Stomach (tissue), 9 donors: Measurements from ENCODE around the gene SLC16A9. TPM values are rescaled to one million over a fixed set of nuclear protein-coding genes. Genes with fewer than 3 reads are reported as not detected.

ENCODE experiments used
- DNase-seq, 2 donors: peaks; one replicate each; pipeline versions ENCODE4 v3.0.0 to v3.0.0-alpha.2; 2013 to 2019
- H3K27ac ChIP-seq, 5 donors: fragments of 200-600 bp in 4 of 5; sonication (generic) in 4 of 5; one replicate each; pipeline ENCODE4 v1.5.1; 2013 to 2019; ENCODE audit warnings: mild to moderate bottlenecking in 1 of 5, moderate library complexity in 1 of 5
- H3K27me3 ChIP-seq, 3 donors: fragments of 200-600 bp; sonication (generic); one replicate each; pipeline ENCODE4 v1.5.1; 2017 to 2019; ENCODE audit warnings: mixed run types in 1 of 3
- H3K36me3 ChIP-seq, 4 donors: fragments of 200-600 bp; sonication (generic); 1 replicate in 3 of 4; 2 replicates in 1 of 4; pipeline ENCODE4 v1.5.1; 2016 to 2019
- H3K4me1 ChIP-seq, 4 donors: fragments of 200-600 bp; sonication (generic); one replicate each; pipeline ENCODE4 v1.5.1; 2016 to 2019
- H3K4me3 ChIP-seq, 4 donors: fragments of 200-600 bp; sonication (generic) in 3 of 4; one replicate each; pipeline ENCODE4 v1.5.1; 2016 to 2019; ENCODE audit warnings: mild to moderate bottlenecking in 1 of 4
- H3K9me3 ChIP-seq, 4 donors: fragments of 200-600 bp; sonication (generic); one replicate each; pipeline ENCODE4 v1.5.1; 2016 to 2019
- EP300 ChIP-seq: sonication (generic); formaldehyde crosslinking; IDR thresholded peaks from one replicate; pipeline ENCODE4 v1.6.1; 2017; ENCODE audit warnings: antibody characterized with exemption
- POLR2A ChIP-seq, 4 donors: fragments of 450-650 bp; IDR thresholded peaks; one replicate each; pipeline ENCODE4 v1.6.1; 2016; ENCODE audit warnings: antibody characterized with exemption in 4 of 4, control low read depth in 2 of 4, mild to moderate bottlenecking in 1 of 4, moderate library complexity in 1 of 4
- POLR2AphosphoS5 ChIP-seq, 3 donors: sonication (generic); formaldehyde crosslinking; IDR thresholded peaks; one replicate each; pipeline ENCODE4 v1.6.1; 2016; ENCODE audit warnings: antibody characterized with exemption in 3 of 3
- WGBS, 5 donors: extraction: QIAGEN DNeasy Blood & Tissue Kit in 3 of 5; methylation state at CpG; one replicate each; pipeline versions ENCODE4 v1.1.5 to v1.1.7; 2013 to 2018; 5-methylcytosine and 5-hydroxymethylcytosine counted together
- intact Hi-C: fragments of 100-400 bp; cut with DNase I; formaldehyde crosslinking; loops from one replicate; pipeline ENCODE4 v1.15.1; 2023; ENCODE audit warnings: low total_unique reads
- polyA plus RNA-seq, 3 donors: library from polyadenylated mRNA; stranded (reverse); fragments of 200-250 nt; gene quantifications; one replicate each; pipeline ENCODE4 v1.2.3, GENCODE V29; 2013
- total RNA-seq, 5 donors: library from RNA; depleted of rRNA; stranded (reverse); fragments of >200 nt; gene quantifications; one replicate each; pipeline versions ENCODE4 v1.1.0 to v1.2.3, GENCODE V29; 2014 to 2016
- TF ChIP-seq, protein P1 (sequence below), 7 experiments: fragments of 450-650 bp in 4 of 7; fragments of 200-600 bp in 3 of 7; sonication (generic) in 3 of 7; IDR thresholded peaks; one replicate each; pipeline ENCODE4 v1.5.1; 2016 to 2019; ENCODE audit warnings: antibody characterized with exemption in 7 of 7, control low read depth in 2 of 7, mild to moderate bottlenecking in 1 of 7
- donor health status: healthy with polysubstance abuse.
- donor health status: Bipolar disorder and iron deficiency.
- donor health status: healthy.

Gene SLC16A9
- total and polyA plus RNA-seq, 8 donors = 0.06 to 17.1 (median 0.91) TPM

DNA sequence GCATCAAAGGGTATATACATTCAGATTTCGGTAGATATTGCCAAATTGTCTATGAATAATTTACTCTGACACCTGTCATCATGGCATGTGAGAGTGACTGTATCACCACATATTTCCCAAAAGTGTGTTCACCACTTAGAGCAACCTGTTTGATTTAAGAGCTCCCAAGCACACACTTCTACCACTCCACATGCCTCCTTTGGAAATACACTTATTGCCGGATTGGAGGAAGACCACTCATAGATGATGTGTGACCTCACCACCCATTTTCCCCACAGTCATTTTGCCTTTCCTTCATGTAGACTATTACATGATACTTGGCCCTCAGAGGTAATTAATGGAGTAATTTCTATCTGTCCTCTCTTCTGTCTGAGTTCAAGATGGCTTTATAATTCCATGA is 75.5 kb downstream of the SLC16A9 start:
- intact Hi-C loops = no loop called here
- H3K9me3 ChIP-seq = no peaks in the 10 kb centered on the region
- H3K4me3 ChIP-seq = no peak overlapping the region
- H3K36me3 ChIP-seq = no peaks in the 10 kb centered on the region
- H3K27ac ChIP-seq = no peak overlapping the region
- 84 to 95% (median 88%) methylated on average over 2 of the region's 2 CpGs for WGBS, 5 donors
- peaks cover 0 to 6% (median 0%) of the 10 kb centered on the region in 3 donors for H3K27me3 ChIP-seq
- DNase-seq = no peak
- TF ChIP-seq POLR2AphosphoS5 (IDR thresholded peaks at IDR 0.05) = no peak
- no peak for TF ChIP-seq POLR2A (IDR thresholded peaks at IDR 0.05)
- TF ChIP-seq EP300 = no peak
- TF ChIP-seq, protein P1, sequence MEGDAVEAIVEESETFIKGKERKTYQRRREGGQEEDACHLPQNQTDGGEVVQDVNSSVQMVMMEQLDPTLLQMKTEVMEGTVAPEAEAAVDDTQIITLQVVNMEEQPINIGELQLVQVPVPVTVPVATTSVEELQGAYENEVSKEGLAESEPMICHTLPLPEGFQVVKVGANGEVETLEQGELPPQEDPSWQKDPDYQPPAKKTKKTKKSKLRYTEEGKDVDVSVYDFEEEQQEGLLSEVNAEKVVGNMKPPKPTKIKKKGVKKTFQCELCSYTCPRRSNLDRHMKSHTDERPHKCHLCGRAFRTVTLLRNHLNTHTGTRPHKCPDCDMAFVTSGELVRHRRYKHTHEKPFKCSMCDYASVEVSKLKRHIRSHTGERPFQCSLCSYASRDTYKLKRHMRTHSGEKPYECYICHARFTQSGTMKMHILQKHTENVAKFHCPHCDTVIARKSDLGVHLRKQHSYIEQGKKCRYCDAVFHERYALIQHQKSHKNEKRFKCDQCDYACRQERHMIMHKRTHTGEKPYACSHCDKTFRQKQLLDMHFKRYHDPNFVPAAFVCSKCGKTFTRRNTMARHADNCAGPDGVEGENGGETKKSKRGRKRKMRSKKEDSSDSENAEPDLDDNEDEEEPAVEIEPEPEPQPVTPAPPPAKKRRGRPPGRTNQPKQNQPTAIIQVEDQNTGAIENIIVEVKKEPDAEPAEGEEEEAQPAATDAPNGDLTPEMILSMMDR (IDR thresholded peaks at IDR 0.05) = no peak
- H3K4me1 ChIP-seq = no peaks in the 10 kb centered on the region

DNA sequence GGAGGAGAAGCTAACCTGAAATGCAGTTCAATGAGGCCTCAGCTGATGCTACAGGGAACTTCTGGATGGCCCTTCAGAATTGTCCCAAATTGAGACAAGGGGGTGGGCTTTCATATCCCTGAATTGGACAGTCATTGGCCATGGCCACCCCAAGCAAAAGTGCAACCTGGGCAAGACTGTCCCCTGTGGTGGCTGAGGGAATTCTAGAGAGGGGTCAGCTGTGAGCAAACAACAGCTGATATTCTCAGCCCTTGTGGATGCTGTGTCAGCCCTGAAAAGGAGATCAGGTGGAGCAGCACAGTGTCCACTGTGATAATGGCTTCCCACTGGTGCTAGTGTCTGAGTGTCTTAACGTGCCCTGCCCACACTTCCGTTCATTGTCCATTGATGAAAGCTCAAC is 76.6 kb downstream of the SLC16A9 start:
- Histone ChIP-seq H3K4me3 (no peak overlapping the region), H3K27me3 (peaks cover 0 to 6% (median 0%) of the 10 kb centered on the region in 3 donors), H3K36me3 (no peaks in the 10 kb centered on the region), H3K9me3 (no peaks in the 10 kb centered on the region), H3K27ac (no peak overlapping the region), H3K4me1 (no peaks in the 10 kb centered on the region)
- 74 to 90% (median 85%) methylated on average over 2 of the region's 2 CpGs for WGBS, 5 donors
- DNase-seq = no peak
- intact Hi-C loops = no loop called here
- TF ChIP-seq POLR2A (IDR thresholded peaks at IDR 0.05) = no peak
- no peak for TF ChIP-seq POLR2AphosphoS5 (IDR thresholded peaks at IDR 0.05)
- TF ChIP-seq, protein P1 (IDR thresholded peaks at IDR 0.05) = no peak
- TF ChIP-seq EP300 = no peak

DNA sequence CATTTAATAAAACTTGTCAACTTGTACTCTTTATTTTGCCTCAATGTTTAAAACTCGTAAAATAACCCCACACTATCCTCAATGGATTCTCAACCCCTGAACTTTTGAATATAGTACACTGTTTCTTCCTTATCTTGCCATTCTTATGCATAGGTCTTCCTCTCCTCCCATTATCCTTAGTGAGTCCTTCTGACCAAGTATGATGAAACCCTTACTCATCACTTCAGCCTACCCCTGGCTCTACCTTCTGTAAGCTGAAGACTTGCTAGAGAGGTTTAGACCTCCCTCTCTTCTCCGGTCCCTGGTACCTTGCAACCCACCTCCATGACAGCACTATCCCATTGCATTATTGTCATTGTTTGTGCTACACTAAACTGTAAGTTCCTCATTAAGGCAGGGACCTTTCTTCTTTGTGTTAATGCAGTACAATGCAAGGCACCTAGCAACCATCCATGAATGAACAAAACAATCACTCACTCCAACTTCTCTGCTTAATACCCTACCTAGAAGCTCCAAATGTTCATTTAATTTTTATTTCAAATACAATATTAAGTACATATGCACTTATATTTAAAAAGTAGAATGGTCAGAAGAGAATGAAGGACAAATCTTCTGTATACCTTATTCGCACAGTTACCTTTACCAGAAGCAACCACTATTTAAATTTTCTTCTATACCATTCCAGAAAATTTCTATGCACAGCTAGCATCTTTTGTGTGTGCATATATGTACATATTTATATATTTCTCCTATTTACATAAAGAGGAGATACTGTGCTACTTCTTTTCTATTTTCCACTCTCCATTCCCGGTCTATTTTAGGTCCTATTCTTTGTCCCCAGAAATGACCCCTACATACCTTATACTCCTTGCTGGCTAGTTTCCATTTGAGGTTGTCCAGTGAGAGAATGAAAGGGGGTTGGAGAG is 77.5 kb downstream of the SLC16A9 start:
- Histone ChIP-seq H3K36me3 (no peaks in the 10 kb centered on the region), H3K4me1 (no peaks in the 10 kb centered on the region), H3K27ac (no peak overlapping the region), H3K27me3 (peaks cover 0 to 6% (median 0%) of the 10 kb centered on the region in 3 donors), H3K9me3 (no peaks in the 10 kb centered on the region), H3K4me3 (no peak overlapping the region)
- TF ChIP-seq POLR2AphosphoS5 (IDR thresholded peaks at IDR 0.05) = no peak
- no peak for TF ChIP-seq POLR2A (IDR thresholded peaks at IDR 0.05)
- TF ChIP-seq, protein P1 (IDR thresholded peaks at IDR 0.05) = no peak
- no peak for TF ChIP-seq EP300
- intact Hi-C loops = no loop called here
- DNase-seq = no peak
- 87 to 92% (median 88%) methylated on average over 4 of the region's 4 CpGs for WGBS, 5 donors

DNA sequence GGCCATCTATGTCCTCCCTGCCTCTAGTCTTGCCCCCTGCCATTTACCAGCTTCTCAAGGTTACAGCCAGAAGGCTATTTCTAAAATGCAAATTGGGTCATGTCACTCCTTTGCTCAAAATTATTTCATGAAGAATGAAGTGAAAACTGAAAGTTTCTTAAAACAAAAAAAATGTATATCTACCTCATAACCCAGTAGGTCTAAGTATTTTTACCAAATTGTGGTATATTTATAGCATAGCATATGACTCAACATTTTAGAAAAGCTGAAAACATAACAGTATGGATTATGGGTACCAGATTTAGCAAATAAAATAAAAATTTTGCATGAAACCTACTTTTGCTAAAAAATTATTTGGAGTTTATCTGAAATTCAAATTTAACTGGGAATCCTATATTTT is 78.4 kb downstream of the SLC16A9 start:
- TF ChIP-seq POLR2AphosphoS5 (IDR thresholded peaks at IDR 0.05) (no peak), POLR2A (IDR thresholded peaks at IDR 0.05) (no peak), EP300 (no peak)
- TF ChIP-seq, protein P1 (IDR thresholded peaks at IDR 0.05) = no peak
- intact Hi-C loops = no loop called here
- no peak for DNase-seq

More for the DNA sequence above, 78.4 kb downstream of the SLC16A9 start:
- Histone ChIP-seq H3K4me3 (no peak overlapping the region), H3K4me1 (peaks cover 0 to 5% (median under 1%) of the 10 kb centered on the region in 4 donors), H3K27me3 (peaks cover 0 to 6% (median 0%) of the 10 kb centered on the region in 3 donors), H3K27ac (no peak overlapping the region), H3K36me3 (no peaks in the 10 kb centered on the region), H3K9me3 (no peaks in the 10 kb centered on the region)
